ENCODE results near the gene PACC1. TPM values are rescaled to one million over a fixed set of nuclear protein-coding genes. Genes with fewer than 3 reads are reported as not detected.

Gene PACC1
- total RNA-seq = 10 to 100 TPM in 4 of 7 donors, 1 to 10 TPM in 3; 8.1 to 12.8 (median 10.7) TPM
- polyA plus RNA-seq = 1 to 10 TPM; 6.5 to 8.2 (median 6.8) TPM
- long read RNA-seq, donor 1, partial matches to known transcripts = 0 of 1 reads
- long read RNA-seq, donor 1, other reads (novel, unspliced or antisense) = 0 of 1 reads
- long read RNA-seq, donor 2, partial matches to known transcripts = 5 of 5 reads
- long read RNA-seq, donor 2, other reads (novel, unspliced or antisense) = 0 of 5 reads

DNA sequence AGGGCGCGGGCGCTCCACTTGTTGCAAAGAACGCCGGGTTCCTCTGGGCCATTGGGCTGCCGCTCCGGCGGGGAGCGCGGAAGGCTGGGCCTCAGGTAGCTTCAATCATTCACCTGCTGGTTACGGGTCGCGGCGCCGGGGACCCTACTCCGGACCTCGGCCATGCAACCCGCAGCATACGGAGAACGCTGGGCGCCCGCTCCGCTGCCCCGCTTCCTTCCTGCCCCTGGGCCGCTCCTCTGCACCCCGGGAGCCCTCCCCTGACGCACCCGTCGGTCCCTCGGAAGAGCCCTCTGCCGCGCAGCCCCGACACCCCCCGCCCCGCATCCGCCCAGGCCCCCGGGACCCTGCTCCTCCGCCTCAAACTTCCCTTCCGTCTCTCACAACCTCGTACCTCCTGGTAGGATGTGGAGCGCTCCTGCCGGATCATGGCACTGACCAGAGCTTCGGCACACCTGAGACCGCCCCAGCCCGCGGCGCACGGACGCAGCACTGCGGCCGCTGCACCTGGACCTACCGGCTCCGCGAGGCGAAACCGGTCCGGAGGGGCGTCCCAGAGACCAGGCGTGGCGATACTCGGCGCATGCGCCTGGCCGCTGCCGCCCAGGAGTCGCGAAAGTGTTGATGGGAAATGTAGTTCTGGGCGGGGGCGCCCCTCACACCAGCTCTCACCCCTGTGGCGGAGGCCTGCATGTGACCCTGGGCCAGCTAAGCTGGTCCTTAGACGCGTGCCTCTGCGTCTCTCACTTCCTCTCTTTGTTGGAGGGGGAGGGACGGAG is at the start of gene PACC1:
Gene PACC1 (minus strand): TSS at position 559 of the 779 bp plus-strand sequence. CDS start 129 bp downstream, at position 430.
- peak; percentile 97 for DNase-seq
- no peaks in the 10 kb centered on the region for H3K9me3 ChIP-seq
- no peaks in the 10 kb centered on the region for H3K27me3 ChIP-seq (replicated peaks in 1 of 7)
- peaks cover 0 to 23% (median 18%) of the 10 kb centered on the region in 6 donors for H3K36me3 ChIP-seq
- peaks cover 0 to 54% (median 32%) of the 10 kb centered on the region in 6 donors for H3K4me1 ChIP-seq
- peak; percentile 92 for TF ChIP-seq POLR2AphosphoS5 (IDR thresholded peaks at IDR 0.05)
- peak in 2 of 3 donors; percentile 36 to 38 for TF ChIP-seq POLR2A (IDR thresholded peaks at IDR 0.05)
- TF ChIP-seq, protein P1, sequence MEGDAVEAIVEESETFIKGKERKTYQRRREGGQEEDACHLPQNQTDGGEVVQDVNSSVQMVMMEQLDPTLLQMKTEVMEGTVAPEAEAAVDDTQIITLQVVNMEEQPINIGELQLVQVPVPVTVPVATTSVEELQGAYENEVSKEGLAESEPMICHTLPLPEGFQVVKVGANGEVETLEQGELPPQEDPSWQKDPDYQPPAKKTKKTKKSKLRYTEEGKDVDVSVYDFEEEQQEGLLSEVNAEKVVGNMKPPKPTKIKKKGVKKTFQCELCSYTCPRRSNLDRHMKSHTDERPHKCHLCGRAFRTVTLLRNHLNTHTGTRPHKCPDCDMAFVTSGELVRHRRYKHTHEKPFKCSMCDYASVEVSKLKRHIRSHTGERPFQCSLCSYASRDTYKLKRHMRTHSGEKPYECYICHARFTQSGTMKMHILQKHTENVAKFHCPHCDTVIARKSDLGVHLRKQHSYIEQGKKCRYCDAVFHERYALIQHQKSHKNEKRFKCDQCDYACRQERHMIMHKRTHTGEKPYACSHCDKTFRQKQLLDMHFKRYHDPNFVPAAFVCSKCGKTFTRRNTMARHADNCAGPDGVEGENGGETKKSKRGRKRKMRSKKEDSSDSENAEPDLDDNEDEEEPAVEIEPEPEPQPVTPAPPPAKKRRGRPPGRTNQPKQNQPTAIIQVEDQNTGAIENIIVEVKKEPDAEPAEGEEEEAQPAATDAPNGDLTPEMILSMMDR (IDR thresholded peaks at IDR 0.05 in 8 of 11, conservative IDR thresholded peaks at IDR 0.05 in 3 of 11) = peak in 6 of 11 experiments; percentile 12 to 50 (median 35)
- intact Hi-C loops (cut with DNase I; ENCODE audit: low total_unique reads) = no loop called here
- WGBS, 5 donors = 0 to 1% (median 1%) methylated on average over 34 to 74 of the region's 74 CpGs
- peak within 1 kb of the TSS; percentile 65 to 98 (median 92) for H3K4me3 ChIP-seq
- H3K27ac ChIP-seq = peak within 1 kb of the TSS; percentile 37 to 89 (median 80)

DNA sequence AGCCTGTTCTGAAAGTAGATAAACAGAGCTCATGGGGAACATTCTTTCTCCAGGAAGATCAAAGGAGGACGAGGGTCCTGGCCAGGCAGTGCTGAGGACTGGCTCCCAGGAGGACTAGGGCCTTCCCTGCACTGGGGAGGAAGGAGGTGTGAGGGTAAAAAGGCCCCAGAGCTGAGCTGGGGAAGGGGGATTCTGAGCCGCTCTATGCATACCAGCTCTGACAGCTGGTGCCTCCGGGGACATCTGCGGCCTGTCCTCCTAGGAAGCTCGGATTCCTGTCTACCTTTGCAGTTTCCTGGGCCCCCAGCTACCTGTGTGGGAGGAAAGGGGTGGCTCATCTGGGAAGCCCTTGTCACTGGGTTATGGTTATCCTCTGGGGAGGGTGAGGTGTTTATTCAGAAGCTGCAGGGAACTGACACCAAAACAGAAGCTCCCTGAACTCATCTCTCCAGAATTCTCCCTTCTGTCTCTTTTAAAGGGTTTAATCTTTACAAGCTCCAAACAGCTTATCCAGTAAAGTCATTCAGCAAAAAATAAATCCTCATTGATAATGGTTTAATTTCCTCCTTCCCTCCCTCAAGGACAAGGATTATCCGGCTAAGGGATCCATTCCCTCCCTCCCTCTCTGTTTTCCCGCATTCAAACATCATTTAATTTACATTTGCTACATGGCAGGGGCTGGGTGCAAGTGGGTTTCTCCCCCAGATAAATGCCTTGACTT is 49.0 kb upstream of the PACC1 start:
- 67 to 88% (median 85%) methylated on average over 5 to 7 of the region's 7 CpGs for WGBS, 5 donors
- Histone ChIP-seq H3K36me3 (no peaks in the 10 kb centered on the region), H3K4me1 (no peaks in the 10 kb centered on the region), H3K27me3 (replicated peaks in 1 of 7) (no peaks in the 10 kb centered on the region), H3K27ac (no peak overlapping the region), H3K9me3 (no peaks in the 10 kb centered on the region), H3K4me3 (no peak overlapping the region)
- TF ChIP-seq POLR2A (IDR thresholded peaks at IDR 0.05) (no peak), POLR2AphosphoS5 (IDR thresholded peaks at IDR 0.05) (no peak)
- TF ChIP-seq, protein P1 (IDR thresholded peaks at IDR 0.05 in 8 of 11, conservative IDR thresholded peaks at IDR 0.05 in 3 of 11) = no peak
- peak; percentile 43 for DNase-seq
- intact Hi-C loops (cut with DNase I; ENCODE audit: low total_unique reads) = no loop called here

DNA sequence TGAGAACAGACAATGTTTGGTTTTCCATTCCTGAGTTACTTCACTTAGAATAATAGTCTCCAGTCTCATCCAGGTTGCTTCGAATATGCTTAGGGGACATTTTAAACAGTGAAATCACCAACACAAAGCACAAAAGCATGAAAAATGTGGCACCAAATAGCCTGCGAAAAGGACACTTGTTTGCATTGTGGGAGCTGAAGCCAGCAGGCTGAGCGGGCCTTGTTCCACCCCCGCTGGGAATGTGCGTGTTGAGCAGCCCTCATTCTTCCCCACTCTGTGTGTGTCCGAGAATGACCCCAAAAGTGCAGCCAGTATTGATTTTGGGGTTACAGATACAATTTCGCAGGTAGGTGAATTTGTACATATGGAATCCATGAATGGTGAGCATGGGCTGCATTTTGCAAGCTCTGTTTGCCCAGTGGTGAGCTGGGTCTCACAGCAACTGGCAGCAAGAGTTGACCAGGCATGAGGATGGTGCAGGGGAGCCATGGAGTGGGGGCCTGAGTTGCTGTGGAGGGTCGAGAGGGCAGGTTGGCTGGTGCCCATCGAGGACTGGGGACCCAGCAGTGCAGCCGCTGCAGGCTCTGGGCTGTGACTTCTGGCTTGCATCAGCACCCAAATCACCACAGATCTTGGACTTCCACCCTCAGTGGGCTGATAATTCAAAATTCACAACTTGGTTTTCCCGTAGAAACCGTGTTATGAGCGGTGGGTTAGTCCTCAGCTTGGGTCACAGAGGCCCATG is 47.4 kb upstream of the PACC1 start:
- peak; percentile 52 for DNase-seq
- WGBS, 5 donors = 81 to 94% (median 92%) methylated on average over 10 to 13 of the region's 13 CpGs
- Histone ChIP-seq H3K36me3 (no peaks in the 10 kb centered on the region), H3K27ac (no peak overlapping the region), H3K4me1 (no peaks in the 10 kb centered on the region), H3K27me3 (replicated peaks in 1 of 7) (no peaks in the 10 kb centered on the region), H3K4me3 (no peak overlapping the region), H3K9me3 (peaks cover 0 to 6% (median 0%) of the 10 kb centered on the region in 8 donors)
- intact Hi-C loops (cut with DNase I; ENCODE audit: low total_unique reads) = no loop called here
- no peak for TF ChIP-seq POLR2A (IDR thresholded peaks at IDR 0.05)
- no peak for TF ChIP-seq POLR2AphosphoS5 (IDR thresholded peaks at IDR 0.05)
- TF ChIP-seq, protein P1 (IDR thresholded peaks at IDR 0.05 in 8 of 11, conservative IDR thresholded peaks at IDR 0.05 in 3 of 11) = no peak
